HepG2 (cell line): Measurements from ENCODE around the gene PLPP3. TPM values are rescaled to one million over a fixed set of nuclear protein-coding genes. Genes with fewer than 3 reads are reported as not detected.

Source experiments
- ATAC-seq: fragments of 200-7000 bp; cut with Tn5 transposase; 3 replicates; pipeline ENCODE4 v1.9.1; 2020; ENCODE audit warnings: mild to moderate bottlenecking, moderate library complexity
- BruUV-seq: library from RNA; stranded (reverse); fragments of 400-500 nt; replicated peaks from 2 replicates; lab custom pipeline; 2021; lab: Mats Ljungman, UMichigan
- CTCF ChIA-PET: fragments of 300-600 bp; formaldehyde crosslinking; extraction: SDS; loops from one replicate; lab custom pipeline; 2021; ENCODE audit warnings: low total read pairs, inconsistent platforms, low intra/inter-chr PET ratio; lab: Yijun Ruan, JAX
- POLR2A ChIA-PET: fragments of 350-600 bp; sonication (Branson Sonifier 250); formaldehyde crosslinking; loops from one replicate; lab custom pipeline; 2020; ENCODE audit warnings: antibody characterized with exemption, inconsistent platforms; lab: Yijun Ruan, JAX
- DNase-seq: peaks from one replicate; pipeline ENCODE4 v3.0.0-alpha.2; 2015; ENCODE audit warnings: low spot score
- FAIRE-seq: peaks from 3 replicates; lab custom pipeline; 2011; peaks lifted over from hg19 to GRCh38; lab: Jason Lieb, UNC
- H2AFZ ChIP-seq: one replicate; pipeline ENCODE4 v1.6.1; 2011; ENCODE audit warnings: low read length, inconsistent platforms
- H3K27ac ChIP-seq: fragments of 300-600 bp; 3 replicates; pipeline ENCODE4 v1.8.0; 2011; ENCODE audit warnings: mixed run types, mild to moderate bottlenecking, mixed read lengths, low read length, inconsistent platforms; ENCODE audit not compliant: insufficient read depth; ENCODE audit errors: extremely low read length
- H3K27me3 ChIP-seq, 2 experiments: fragments of 200-600 bp in 1 of 2; 2 replicates in 1 of 2; 3 replicates in 1 of 2; pipeline versions ENCODE4 v1.6.0 to v1.8.0; 2011; ENCODE audit warnings: low read length in 2 of 2, mild to moderate bottlenecking in 2 of 2, moderate library complexity in 2 of 2, inconsistent platforms in 1 of 2; ENCODE audit not compliant: insufficient read depth in 2 of 2, control insufficient read depth in 1 of 2
- H3K36me3 ChIP-seq, 2 experiments: fragments of 200-600 bp in 1 of 2; replicated peaks in 1 of 2; 2 replicates in 1 of 2; 3 replicates in 1 of 2; pipeline versions ENCODE4 v1.5.1 to v1.8.0; 2011; ENCODE audit warnings: low read length in 2 of 2, inconsistent platforms in 1 of 2; ENCODE audit not compliant: insufficient read depth in 2 of 2, control insufficient read depth in 1 of 2
- H3K4me1 ChIP-seq: 2 replicates; pipeline ENCODE4 v1.5.1; 2012; ENCODE audit warnings: low read length, inconsistent platforms; ENCODE audit not compliant: insufficient read depth
- H3K4me2 ChIP-seq: 2 replicates; pipeline ENCODE4 v1.6.0; 2011; ENCODE audit warnings: low read depth, low read length, inconsistent platforms
- H3K4me3 ChIP-seq, 3 experiments: fragments of 200-600 bp in 1 of 3; sonication (generic), shearing (Covaris generic) in 1 of 3; replicated peaks in 1 of 3; 2 replicates each; pipeline ENCODE4 v1.5.1; 2011 to 2016; ENCODE audit warnings: low read length in 3 of 3, inconsistent platforms in 2 of 3, low read depth in 2 of 3, mild to moderate bottlenecking in 2 of 3, control low read depth in 1 of 3, mixed read lengths in 1 of 3; ENCODE audit not compliant: insufficient read depth in 1 of 3
- H3K79me2 ChIP-seq: one replicate; pipeline ENCODE4 v1.6.1; 2011; ENCODE audit warnings: low read length, inconsistent platforms; ENCODE audit not compliant: insufficient read depth
- H3K9ac ChIP-seq: 2 replicates; pipeline ENCODE4 v1.6.0; 2011; ENCODE audit warnings: mild to moderate bottlenecking, low read depth, low read length, inconsistent platforms; ENCODE audit not compliant: insufficient read depth
- H3K9me3 ChIP-seq: 2 replicates; pipeline ENCODE4 v1.5.1; 2012; ENCODE audit warnings: mild to moderate bottlenecking, low read length
- H4K20me1 ChIP-seq: 2 replicates; pipeline ENCODE4 v1.6.0; 2011; ENCODE audit warnings: inconsistent platforms, mild to moderate bottlenecking, low read length, moderate library complexity; ENCODE audit not compliant: insufficient read depth
- CBX2 ChIP-seq, 2 experiments: fragments of 200-600 bp in 1 of 2; sonication (generic); formaldehyde crosslinking in 1 of 2; IDR thresholded peaks; 2 replicates each; pipeline versions ENCODE4 v1.7.0 to v1.8.1; 2018 to 2022; ENCODE audit warnings: low read depth in 2 of 2, low read length in 1 of 2, mild to moderate bottlenecking in 1 of 2, missing genetic modification reagents in 1 of 2
- GABPA ChIP-seq, 2 experiments: IDR thresholded peaks; 2 replicates each; pipeline ENCODE4 v1.6.1; 2011 to 2016; ENCODE audit warnings: low read depth in 2 of 2, low read length in 1 of 2, missing biosample characterization in 1 of 2, missing genetic modification characterization in 1 of 2
- HMGA1 ChIP-seq: sonication (generic); formaldehyde crosslinking; conservative IDR thresholded peaks from 2 replicates; pipeline ENCODE4 v1.4.0; 2020; ENCODE audit warnings: missing genetic modification reagents
- MED13 ChIP-seq: sonication (generic); formaldehyde crosslinking; IDR thresholded peaks from 2 replicates; pipeline ENCODE4 v1.5.0; 2020; ENCODE audit warnings: missing genetic modification reagents
- NCOA1 ChIP-seq: sonication (generic); formaldehyde crosslinking; IDR thresholded peaks from 2 replicates; pipeline ENCODE4 v1.9.0; 2021; ENCODE audit warnings: missing genetic modification reagents
- TRIM22 ChIP-seq: fragments of 450-650 bp; IDR thresholded peaks from 2 replicates; pipeline ENCODE4 v1.6.1; 2017
- ZFP41 ChIP-seq: sonication (generic); formaldehyde crosslinking; IDR thresholded peaks from 2 replicates; pipeline ENCODE4 v1.4.0; 2020; ENCODE audit warnings: mild to moderate bottlenecking, missing genetic modification reagents, borderline replicate concordance
- ZFP82 ChIP-seq: sonication (generic); formaldehyde crosslinking; IDR thresholded peaks from 2 replicates; pipeline ENCODE4 v1.5.1; 2020; ENCODE audit warnings: mild to moderate bottlenecking, missing genetic modification reagents, borderline replicate concordance
- ZFYVE20 ChIP-seq: sonication (generic); formaldehyde crosslinking; IDR thresholded peaks from 2 replicates; pipeline ENCODE4 v1.8.0; 2023; ENCODE audit warnings: low read depth, mild to moderate bottlenecking, moderate library complexity, missing genetic modification reagents, borderline replicate concordance
- ZNF468 ChIP-seq: sonication (generic); formaldehyde crosslinking; IDR thresholded peaks from 2 replicates; pipeline ENCODE4 v1.8.0; 2022; ENCODE audit warnings: mild to moderate bottlenecking, moderate library complexity, missing genetic modification reagents
- ZNF501 ChIP-seq: sonication (generic); formaldehyde crosslinking; IDR thresholded peaks from 2 replicates; pipeline ENCODE4 v1.5.1; 2020; ENCODE audit warnings: mild to moderate bottlenecking, moderate library complexity, missing genetic modification reagents
- ZNF644 ChIP-seq: IDR thresholded peaks from 2 replicates; pipeline ENCODE4 v1.6.1; 2016; ENCODE audit warnings: low read depth
- ZNF652 ChIP-seq: IDR thresholded peaks from 2 replicates; pipeline ENCODE4 v1.6.1; 2016; ENCODE audit warnings: low read depth, borderline replicate concordance
- WGBS: methylation state at CpG from one replicate; pipeline ENCODE4 v1.1.6; 2017; ENCODE audit warnings: low lambda C conversion rate; 5-methylcytosine and 5-hydroxymethylcytosine counted together
- in situ Hi-C: cut with HindIII; loops from 2 replicates; pipeline ENCODE4 v1.10.0; 2017; ENCODE audit warnings: low pct_unique_long_range_greater_than_20kb; ENCODE audit not compliant: extremely low pct_ligation_motif_present
- intact Hi-C: fragments of 100-400 bp; cut with micrococcal nuclease; formaldehyde crosslinking; loops from one replicate; pipeline ENCODE4 v1.10.0; 2022; ENCODE audit not compliant: unreplicated experiment
- polyA plus RNA-seq, 8 experiments: library from polyadenylated mRNA; depleted of rRNA in 3 of 8; stranded (reverse) in 7 of 8; unstranded in 1 of 8; fragments of >200 nt; fragmentation: Illumina TruSeq in 4 of 8; extraction: Trizol in 4 of 8; gene quantifications; 2 replicates each; pipeline versions ENCODE4 v1.2.1 to v1.2.3, GENCODE V29; 2011 to 2016; ENCODE audit warnings: low read depth in 4 of 8, missing spikeins in 1 of 8, mixed read lengths in 1 of 8; ENCODE audit not compliant: insufficient read depth in 1 of 8
- total RNA-seq, 5 experiments: library from RNA; depleted of rRNA; stranded (reverse); fragments of >200 nt; fragmentation: Illumina TruSeq; extraction: Trizol; gene quantifications; 2 replicates each; pipeline ENCODE4 v1.2.3, GENCODE V29; 2016; ENCODE audit warnings: low read depth in 1 of 5
- TF ChIP-seq, protein P1 (sequence below): sonication (generic); formaldehyde crosslinking; IDR thresholded peaks from 2 replicates; pipeline ENCODE4 v1.4.0; 2020; ENCODE audit warnings: missing genetic modification reagents
- TF ChIP-seq, protein P2 (sequence below): sonication (generic); formaldehyde crosslinking; IDR thresholded peaks from 2 replicates; pipeline ENCODE4 v1.4.0; 2020; ENCODE audit warnings: mild to moderate bottlenecking, missing genetic modification reagents

Gene PLPP3
- total and polyA plus RNA-seq, 2 of the 13 experiments (the other 11 are each of a cell fraction or from before 2014, with no cell fraction given): 49.7 to 65.8 TPM

- ChIA-PET CTCF (no interaction called here), POLR2A (no interaction called here)
- no peak overlapping the region for H3K9ac ChIP-seq
- H3K4me3 ChIP-seq: no peak overlapping the region
- H2AFZ ChIP-seq: no peak overlapping the region
- TF ChIP-seq, protein P1, sequence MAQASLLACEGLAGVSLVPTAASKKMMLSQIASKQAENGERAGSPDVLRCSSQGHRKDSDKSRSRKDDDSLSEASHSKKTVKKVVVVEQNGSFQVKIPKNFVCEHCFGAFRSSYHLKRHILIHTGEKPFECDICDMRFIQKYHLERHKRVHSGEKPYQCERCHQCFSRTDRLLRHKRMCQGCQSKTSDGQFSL (CRISPR knock-in tag): no peak
- no peak for TF ChIP-seq ZNF652
- TF ChIP-seq ZNF501 (CRISPR knock-in tag): no peak
- TF ChIP-seq ZFP41 (CRISPR knock-in tag): no peak
- no peak for TF ChIP-seq ZFYVE20 (CRISPR knock-in tag)
- TF ChIP-seq ZNF644: no peak
- TF ChIP-seq HMGA1 (CRISPR knock-in tag): no peak
- no peak for TF ChIP-seq ZFP82
- no peak for TF ChIP-seq GABPA (IDR thresholded peaks at IDR 0.05; ENCODE audit: low read depth, low read length)
- no peak for TF ChIP-seq GABPA (CRISPR knock-in tag; IDR thresholded peaks at IDR 0.05; ENCODE audit: low read depth)
- no peak for TF ChIP-seq MED13 (CRISPR knock-in tag)
- no peak for TF ChIP-seq CBX2 (IDR thresholded peaks at IDR 0.05; ENCODE audit: low read depth, low read length)
- no peak for TF ChIP-seq CBX2 (CRISPR knock-in tag; IDR thresholded peaks at IDR 0.05; ENCODE audit: low read depth)
- TF ChIP-seq ZNF468: no peak
- no peak for TF ChIP-seq TRIM22
- no peak for TF ChIP-seq NCOA1 (CRISPR knock-in tag)
- TF ChIP-seq, protein P2, sequence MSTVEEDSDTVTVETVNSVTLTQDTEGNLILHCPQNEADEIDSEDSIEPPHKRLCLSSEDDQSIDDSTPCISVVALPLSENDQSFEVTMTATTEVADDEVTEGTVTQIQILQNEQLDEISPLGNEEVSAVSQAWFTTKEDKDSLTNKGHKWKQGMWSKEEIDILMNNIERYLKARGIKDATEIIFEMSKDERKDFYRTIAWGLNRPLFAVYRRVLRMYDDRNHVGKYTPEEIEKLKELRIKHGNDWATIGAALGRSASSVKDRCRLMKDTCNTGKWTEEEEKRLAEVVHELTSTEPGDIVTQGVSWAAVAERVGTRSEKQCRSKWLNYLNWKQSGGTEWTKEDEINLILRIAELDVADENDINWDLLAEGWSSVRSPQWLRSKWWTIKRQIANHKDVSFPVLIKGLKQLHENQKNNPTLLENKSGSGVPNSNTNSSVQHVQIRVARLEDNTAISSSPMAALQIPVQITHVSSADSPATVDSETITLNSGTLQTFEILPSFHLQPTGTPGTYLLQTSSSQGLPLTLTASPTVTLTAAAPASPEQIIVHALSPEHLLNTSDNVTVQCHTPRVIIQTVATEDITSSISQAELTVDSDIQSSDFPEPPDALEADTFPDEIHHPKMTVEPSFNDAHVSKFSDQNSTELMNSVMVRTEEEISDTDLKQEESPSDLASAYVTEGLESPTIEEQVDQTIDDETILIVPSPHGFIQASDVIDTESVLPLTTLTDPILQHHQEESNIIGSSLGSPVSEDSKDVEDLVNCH (CRISPR knock-in tag): no peak
- H4K20me1 ChIP-seq: peaks cover 20% of the 10 kb centered on the region
- peaks cover 97% of the 10 kb centered on the region for H3K79me2 ChIP-seq
- peaks cover 78% of the 10 kb centered on the region for H3K4me1 ChIP-seq
- no TSS peak for BruUV-seq
- ATAC-seq (no peak), FAIRE-seq (no peak), DNase-seq (no peak)
- no peaks in the 10 kb centered on the region for H3K9me3 ChIP-seq
- intact Hi-C loops (no loop called here), in situ Hi-C loops (no loop called here)
- H3K27me3 ChIP-seq: no peaks in the 10 kb centered on the region
- H3K27ac ChIP-seq: no peak overlapping the region
- H3K36me3 ChIP-seq: peaks cover 1 to 10% of the 10 kb centered on the region in 2 experiments; a peak in 4 of 5 replicates
- H3K4me2 ChIP-seq: no peak overlapping the region
- 88% methylated on average over 4 of the region's 4 CpGs for WGBS
Measured at GRCh38 chr1:56550859-56551188, 28.5 kb downstream of the PLPP3 start.
